Breast epithelium (tissue), 4 donors: Measurements from ENCODE around the gene OXER1. TPM values are rescaled to one million over a fixed set of nuclear protein-coding genes. Genes with fewer than 3 reads are reported as not detected.

Experiments
- DNase-seq, 2 donors: peaks; one replicate each; pipeline ENCODE4 v3.0.0-alpha.2; 2019; ENCODE audit warnings: low spot score in 2 of 2
- H3K27ac ChIP-seq, 2 donors: fragments of 200-600 bp; sonication (generic) in 1 of 2; one replicate each; pipeline ENCODE4 v1.5.1; 2016 to 2019; ENCODE audit warnings: mild to moderate bottlenecking in 1 of 2
- H3K27me3 ChIP-seq, 2 donors: fragments of 200-600 bp; sonication (generic) in 1 of 2; one replicate each; pipeline versions ENCODE4 v1.5.1 to v1.6.0; 2017 to 2019; ENCODE audit warnings: control low read depth in 1 of 2, mild to moderate bottlenecking in 1 of 2
- H3K36me3 ChIP-seq: fragments of 200-600 bp; one replicate; pipeline ENCODE4 v1.5.1; 2019
- H3K4me1 ChIP-seq, 2 donors: fragments of 200-600 bp; sonication (generic); one replicate each; pipeline ENCODE4 v1.5.1; 2016 to 2019; ENCODE audit warnings: control low read depth in 1 of 2
- H3K4me3 ChIP-seq, 3 donors: fragments of 200-600 bp; sonication (generic); 1 replicate in 2 of 3; 2 replicates in 1 of 3; pipeline ENCODE4 v1.5.1; 2016 to 2019; ENCODE audit warnings: mild to moderate bottlenecking in 3 of 3, moderate library complexity in 2 of 3
- H3K9me3 ChIP-seq, 2 donors: fragments of 200-600 bp; sonication (generic) in 1 of 2; one replicate each; pipeline ENCODE4 v1.5.1; 2016 to 2019; ENCODE audit warnings: control low read depth in 1 of 2
- POLR2A ChIP-seq: fragments of 450-650 bp; IDR thresholded peaks from one replicate; pipeline ENCODE4 v1.6.1; 2016; ENCODE audit warnings: antibody characterized with exemption, mild to moderate bottlenecking, moderate library complexity
- POLR2AphosphoS5 ChIP-seq, 3 donors: sonication (generic); formaldehyde crosslinking; IDR thresholded peaks; one replicate each; pipeline ENCODE4 v1.6.1; 2017; ENCODE audit warnings: antibody characterized with exemption in 3 of 3
- intact Hi-C: fragments of 100-400 bp; cut with DNase I; formaldehyde crosslinking; loops from one replicate; pipeline ENCODE4 v1.15.1; 2023; ENCODE audit warnings: low total_unique reads
- total RNA-seq, 3 donors: library from RNA; depleted of rRNA; stranded (reverse); fragments of >200 nt; gene quantifications; one replicate each; pipeline ENCODE4 v1.1.0, GENCODE V29; 2016
- TF ChIP-seq, protein P1 (sequence below), 3 donors: fragments of 450-650 bp; IDR thresholded peaks; one replicate each; pipeline ENCODE4 v1.5.1; 2016 to 2017; ENCODE audit warnings: antibody characterized with exemption in 3 of 3, mild to moderate bottlenecking in 3 of 3, moderate library complexity in 3 of 3

OXER1 gene
- total RNA-seq, 3 donors from 2014 or later, result 0.80 to 1.0 (median 0.98) TPM

DNA sequence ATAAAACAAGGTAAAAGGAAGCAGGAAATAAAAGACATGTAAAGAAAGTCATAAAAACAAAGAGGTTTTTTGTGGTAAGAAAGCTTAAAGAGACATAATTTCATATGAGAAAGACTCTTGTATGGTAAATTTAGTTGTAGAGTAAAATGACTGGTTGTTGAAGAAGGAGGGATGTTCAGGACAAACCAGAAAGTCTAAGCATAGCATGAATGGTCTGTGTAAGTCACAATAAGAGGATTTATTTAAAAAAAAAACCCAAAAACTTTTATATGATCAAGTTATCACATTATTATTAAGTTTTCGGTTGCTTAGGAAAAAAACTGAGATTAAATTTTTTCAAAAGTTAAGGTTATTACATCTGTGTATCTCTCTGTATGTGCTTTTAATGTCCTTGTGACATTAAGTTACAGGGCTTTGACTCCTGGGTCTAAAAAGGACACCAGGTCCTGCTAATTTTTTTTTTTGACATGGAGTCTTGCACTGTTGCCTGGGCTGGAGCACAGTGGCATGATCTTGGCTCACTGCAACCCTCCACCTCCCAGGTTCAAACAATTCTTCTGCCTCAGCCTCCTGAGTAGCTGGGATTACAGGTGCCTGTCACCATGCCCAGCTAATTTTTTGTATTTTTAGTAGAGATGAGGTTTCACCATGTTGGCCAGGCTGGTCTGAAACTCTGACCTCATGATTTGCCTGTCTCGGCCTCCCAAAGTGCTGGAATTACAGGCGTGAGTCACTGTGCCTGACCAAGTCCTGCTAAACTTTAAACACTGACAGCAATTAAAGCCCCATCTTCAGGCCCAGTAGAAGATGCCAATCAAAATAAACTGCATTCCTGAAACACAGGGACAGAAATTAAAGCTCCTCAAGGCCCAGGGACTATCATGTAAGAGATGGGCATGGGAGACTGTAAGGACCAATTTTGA, 14.2 kb upstream of the OXER1 start:
- no peaks in the 10 kb centered on the region for H3K27me3 ChIP-seq
- no peak overlapping the region for H3K27ac ChIP-seq
- H3K9me3 ChIP-seq, result no peaks in the 10 kb centered on the region
- no peaks in the 10 kb centered on the region for H3K36me3 ChIP-seq
- intact Hi-C loops, result no loop called here
- H3K4me1 ChIP-seq, result no peaks in the 10 kb centered on the region
- TF ChIP-seq, protein P1, sequence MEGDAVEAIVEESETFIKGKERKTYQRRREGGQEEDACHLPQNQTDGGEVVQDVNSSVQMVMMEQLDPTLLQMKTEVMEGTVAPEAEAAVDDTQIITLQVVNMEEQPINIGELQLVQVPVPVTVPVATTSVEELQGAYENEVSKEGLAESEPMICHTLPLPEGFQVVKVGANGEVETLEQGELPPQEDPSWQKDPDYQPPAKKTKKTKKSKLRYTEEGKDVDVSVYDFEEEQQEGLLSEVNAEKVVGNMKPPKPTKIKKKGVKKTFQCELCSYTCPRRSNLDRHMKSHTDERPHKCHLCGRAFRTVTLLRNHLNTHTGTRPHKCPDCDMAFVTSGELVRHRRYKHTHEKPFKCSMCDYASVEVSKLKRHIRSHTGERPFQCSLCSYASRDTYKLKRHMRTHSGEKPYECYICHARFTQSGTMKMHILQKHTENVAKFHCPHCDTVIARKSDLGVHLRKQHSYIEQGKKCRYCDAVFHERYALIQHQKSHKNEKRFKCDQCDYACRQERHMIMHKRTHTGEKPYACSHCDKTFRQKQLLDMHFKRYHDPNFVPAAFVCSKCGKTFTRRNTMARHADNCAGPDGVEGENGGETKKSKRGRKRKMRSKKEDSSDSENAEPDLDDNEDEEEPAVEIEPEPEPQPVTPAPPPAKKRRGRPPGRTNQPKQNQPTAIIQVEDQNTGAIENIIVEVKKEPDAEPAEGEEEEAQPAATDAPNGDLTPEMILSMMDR (IDR thresholded peaks at IDR 0.05), result no peak
- TF ChIP-seq POLR2A (no peak), POLR2AphosphoS5 (IDR thresholded peaks at IDR 0.05) (no peak)
- no peak overlapping the region for H3K4me3 ChIP-seq
- DNase-seq, result no peak

DNA sequence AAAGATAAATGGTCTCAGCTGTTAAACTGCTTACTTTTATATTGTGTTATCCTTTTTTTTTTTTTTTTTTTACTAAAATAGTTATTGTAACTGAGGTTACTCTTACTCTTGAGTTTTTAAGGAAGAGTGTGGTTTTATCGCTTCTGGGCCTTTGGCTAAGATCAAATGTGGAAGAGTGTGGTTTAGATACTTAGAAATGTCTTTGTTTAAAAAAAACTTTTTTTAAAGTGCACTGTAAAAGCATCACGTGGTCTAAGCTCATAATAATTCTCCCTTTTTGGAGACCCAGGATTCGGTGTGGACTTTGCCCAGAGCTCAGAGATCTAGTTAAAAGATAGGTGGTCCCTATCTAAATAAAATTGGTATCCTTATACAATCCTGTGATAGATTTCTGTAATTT, 11.9 kb upstream of the OXER1 start:
- intact Hi-C loops, result no loop called here
- no peaks in the 10 kb centered on the region for H3K9me3 ChIP-seq
- H3K27me3 ChIP-seq, result no peaks in the 10 kb centered on the region
- no peaks in the 10 kb centered on the region for H3K4me1 ChIP-seq
- DNase-seq, result no peak
- no peaks in the 10 kb centered on the region for H3K36me3 ChIP-seq
- no peak overlapping the region for H3K4me3 ChIP-seq
- no peak overlapping the region for H3K27ac ChIP-seq
- TF ChIP-seq POLR2A, result no peak
- TF ChIP-seq, protein P1 (IDR thresholded peaks at IDR 0.05), result no peak
- no peak for TF ChIP-seq POLR2AphosphoS5 (IDR thresholded peaks at IDR 0.05)

DNA sequence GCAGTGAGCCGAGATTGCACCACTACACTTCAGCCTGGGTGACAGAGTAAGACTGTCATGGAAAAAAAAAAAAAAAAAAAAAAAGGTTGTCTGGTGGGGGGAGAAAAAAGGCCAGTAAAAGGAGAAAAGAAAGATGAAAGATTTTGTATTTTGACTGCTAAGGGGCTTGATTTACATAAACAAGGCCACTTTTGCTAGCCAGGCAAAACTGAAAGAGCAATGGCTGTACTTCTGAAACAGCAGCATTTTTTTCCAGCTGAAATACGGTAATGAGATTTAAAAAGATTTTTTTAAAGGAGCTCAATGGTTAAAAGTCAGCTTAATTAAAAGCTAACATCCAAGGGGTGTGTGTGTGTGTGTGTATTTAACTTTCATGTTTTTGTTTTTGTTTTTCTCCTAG, 11.3 kb upstream of the OXER1 start:
- no peak for TF ChIP-seq POLR2AphosphoS5 (IDR thresholded peaks at IDR 0.05)
- no peak for TF ChIP-seq POLR2A
- TF ChIP-seq, protein P1 (IDR thresholded peaks at IDR 0.05), result no peak
- Histone ChIP-seq H3K9me3 (no peaks in the 10 kb centered on the region), H3K4me3 (no peak overlapping the region), H3K27me3 (no peaks in the 10 kb centered on the region), H3K4me1 (no peaks in the 10 kb centered on the region), H3K36me3 (no peaks in the 10 kb centered on the region), H3K27ac (no peak overlapping the region)
- intact Hi-C loops, result no loop called here
- no peak for DNase-seq

DNA sequence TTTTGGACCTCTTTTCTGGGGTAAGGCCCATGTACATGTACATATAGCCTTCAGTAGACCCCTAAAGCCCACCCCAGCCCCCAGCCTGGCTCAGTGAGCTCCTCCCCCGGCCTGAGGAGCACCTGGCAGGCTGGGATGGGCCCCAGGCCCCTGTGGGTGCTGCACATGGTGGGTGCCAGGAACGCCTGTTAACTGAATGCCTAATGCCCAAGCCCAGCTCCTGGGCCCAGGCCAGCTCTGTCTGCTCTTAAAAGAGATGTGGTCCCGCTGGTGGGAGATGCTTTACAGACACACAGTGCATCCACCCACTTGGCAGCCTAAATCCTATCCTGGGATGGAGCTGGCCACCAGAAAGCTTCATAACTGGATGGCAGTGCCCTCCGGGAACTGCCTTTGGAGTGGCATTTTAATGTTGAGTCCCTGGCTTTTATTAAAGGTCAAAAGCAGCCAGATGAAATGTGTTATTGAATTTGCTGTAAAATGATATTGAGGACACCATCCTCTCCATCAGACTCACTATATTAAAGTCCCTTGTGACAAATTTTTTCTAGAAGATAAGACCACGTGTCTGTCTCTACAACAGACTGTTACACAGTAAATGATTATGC, 7.7 kb upstream of the OXER1 start:
- Histone ChIP-seq H3K4me3 (no peak overlapping the region), H3K36me3 (no peaks in the 10 kb centered on the region), H3K27me3 (no peaks in the 10 kb centered on the region), H3K27ac (no peak overlapping the region), H3K4me1 (no peaks in the 10 kb centered on the region), H3K9me3 (no peaks in the 10 kb centered on the region)
- intact Hi-C loops, result no loop called here
- DNase-seq, result no peak
- no peak for TF ChIP-seq POLR2A
- TF ChIP-seq POLR2AphosphoS5 (IDR thresholded peaks at IDR 0.05), result no peak
- TF ChIP-seq, protein P1 (IDR thresholded peaks at IDR 0.05), result no peak
